Kidney (tissue), 14 donors: ENCODE measurements around the gene DTYMK. TPM values are rescaled to one million over a fixed set of nuclear protein-coding genes. Genes with fewer than 3 reads are reported as not detected.

Experiments used
- DNase-seq, 5 donors: peaks; one replicate each; pipeline ENCODE4 v3.0.0-alpha.2; 2013 to 2020
- FAIRE-seq: peaks from 2 replicates; lab custom pipeline; 2012; peaks lifted over from hg19 to GRCh38; lab: Jason Lieb, UNC
- H3K27ac ChIP-seq, 2 donors: one replicate each; pipeline ENCODE4 v1.7.0; 2013; ENCODE audit warnings: low read depth in 2 of 2, low read length in 2 of 2, inconsistent platforms in 1 of 2
- H3K27me3 ChIP-seq: one replicate; pipeline ENCODE4 v1.7.1; 2013; ENCODE audit warnings: low read length, inconsistent platforms; ENCODE audit not compliant: control insufficient read depth, insufficient read depth
- H3K36me3 ChIP-seq, 3 donors: one replicate each; pipeline versions ENCODE4 v1.7.0 to v1.7.1; 2013; ENCODE audit warnings: low read length in 3 of 3, control low read depth in 1 of 3, inconsistent platforms in 1 of 3; ENCODE audit not compliant: insufficient read depth in 3 of 3, control insufficient read depth in 2 of 3
- H3K4me1 ChIP-seq, 3 donors: one replicate each; pipeline versions ENCODE4 v1.7.0 to v1.7.1; 2013; ENCODE audit warnings: low read length in 3 of 3, inconsistent platforms in 1 of 3, low read depth in 1 of 3; ENCODE audit not compliant: control insufficient read depth in 2 of 3, insufficient read depth in 2 of 3
- H3K4me3 ChIP-seq, 3 donors: one replicate each; pipeline versions ENCODE4 v1.7.0 to v1.8.1; 2013; ENCODE audit warnings: low read length in 3 of 3, control low read depth in 1 of 3, inconsistent platforms in 1 of 3
- H3K9ac ChIP-seq, 3 donors: one replicate each; pipeline versions ENCODE4 v1.7.0 to v1.7.1; 2013; ENCODE audit warnings: low read length in 3 of 3, control low read depth in 1 of 3, inconsistent platforms in 1 of 3
- H3K9me3 ChIP-seq, 3 donors: one replicate each; pipeline versions ENCODE4 v1.7.0 to v1.7.1; 2013; ENCODE audit warnings: low read length in 3 of 3, control low read depth in 1 of 3, inconsistent platforms in 1 of 3; ENCODE audit not compliant: control insufficient read depth in 2 of 3, insufficient read depth in 1 of 3
- CTCF ChIP-seq: IDR thresholded peaks from 3 replicates; pipeline ENCODE4 v1.5.1; 2012; ENCODE audit warnings: mild to moderate bottlenecking, moderate library complexity, borderline replicate concordance; ENCODE audit not compliant: insufficient read depth; ENCODE audit errors: extremely low read depth
- intact Hi-C: fragments of 100-400 bp; cut with DNase I; formaldehyde crosslinking; loops from one replicate; pipeline ENCODE4 v1.11.1; 2022
- polyA plus RNA-seq: library from polyadenylated mRNA; stranded (reverse); fragments of 350-450 nt; fragmentation: Illumina TruSeq; extraction: RNeasy Lipid Tissue Mini Kit (QIAGEN cat#74804); gene quantifications from one replicate; pipeline ENCODE4 v1.2.3, GENCODE V29; 2014; ENCODE audit warnings: low read depth, low replicate concordance; ENCODE audit not compliant: insufficient read depth
- total RNA-seq: library from RNA; stranded (reverse); fragmentation: NEBNext Ultra II Directional; extraction: Animal tissue kit (Norgen Biotek cat#: 25700); gene quantifications from one replicate; pipeline ENCODE4 v1.2.1, GENCODE V29; 2021
- donor health status: control.
- donor health status: control.
- donor health status: control.
- donor health status: control.
- donor health status: control.
- donor health status: DM: yes; HTN: yes; CAD: no.
- donor health status: Normal renal cell carcinoma (clear cell type).

The DTYMK gene
- total and polyA plus RNA-seq, 2 donors from 2014 or later = 19.0 to 27.1 TPM

GRCh38 chr2:241627675-241628074, 58.9 kb downstream of the DTYMK start:
- peaks cover 0 to 11% (median 9%) of the 10 kb centered on the region in 3 donors for H3K4me1 ChIP-seq
- H3K9me3 ChIP-seq = no peaks in the 10 kb centered on the region
- TF ChIP-seq CTCF = no peak
- H3K27ac ChIP-seq = peak overlapping the region; percentile 1 to 54
- FAIRE-seq = no peak
- H3K36me3 ChIP-seq = peaks cover 3 to 5% (median 4%) of the 10 kb centered on the region in 3 donors
- no peak for DNase-seq
- no peak overlapping the region for H3K9ac ChIP-seq
- intact Hi-C loops = no loop called here
- no peak overlapping the region for H3K4me3 ChIP-seq
- H3K27me3 ChIP-seq = no peaks in the 10 kb centered on the region

Other genes with a start within 250 kb of the DTYMK start
- gene STK25, start 178.2 kb downstream of the DTYMK start, total RNA-seq = 151 TPM
- gene STK25, start 178.2 kb downstream of the DTYMK start, polyA plus RNA-seq = 119 TPM
- 28.8 TPM for gene BOK, start 128.1 kb downstream of the DTYMK start, total RNA-seq
- gene BOK, start 128.1 kb downstream of the DTYMK start, polyA plus RNA-seq = 22.9 TPM
- gene THAP4, start 49.7 kb downstream of the DTYMK start, total RNA-seq = 68.0 TPM
- 184 TPM for gene THAP4, start 49.7 kb downstream of the DTYMK start, polyA plus RNA-seq
- 81.0 TPM for gene ATG4B, start 49.1 kb downstream of the DTYMK start, total RNA-seq
- 56.6 TPM for gene ATG4B, start 49.1 kb downstream of the DTYMK start, polyA plus RNA-seq
- gene ING5, start 15.2 kb upstream of the DTYMK start, total RNA-seq = 27.3 TPM
- gene ING5, start 15.2 kb upstream of the DTYMK start, polyA plus RNA-seq = 37.7 TPM
- 37.0 TPM for gene D2HGDH, start 47.8 kb upstream of the DTYMK start, total RNA-seq
- 49.3 TPM for gene D2HGDH, start 47.8 kb upstream of the DTYMK start, polyA plus RNA-seq
- gene GAL3ST2, start 90.0 kb upstream of the DTYMK start, total RNA-seq = 0.19 TPM
- gene GAL3ST2, start 90.0 kb upstream of the DTYMK start, polyA plus RNA-seq = 0.39 TPM
- 0.76 TPM for gene NEU4, start 122.4 kb upstream of the DTYMK start, total RNA-seq
- gene NEU4, start 122.4 kb upstream of the DTYMK start, polyA plus RNA-seq = 2.8 TPM
- 1.6 TPM for gene PDCD1, start 172.1 kb upstream of the DTYMK start, total RNA-seq
- gene PDCD1, start 172.1 kb upstream of the DTYMK start, polyA plus RNA-seq = 0.49 TPM
- 0.13 TPM for gene RTP5, start 182.9 kb upstream of the DTYMK start, total RNA-seq
- not detected for gene RTP5, start 182.9 kb upstream of the DTYMK start, polyA plus RNA-seq